Measurements from ENCODE around the gene LGALS7. TPM values are rescaled to one million over a fixed set of nuclear protein-coding genes. Genes with fewer than 3 reads are reported as not detected.
"Not testable (repeated sequence)": the region's sequence is repeated elsewhere in the genome, so short reads cannot be mapped to it uniquely, and the experiment has no call there.

Gene LGALS7
- total RNA-seq, 1 experiment from 2014 or later, result not detected

DNA sequence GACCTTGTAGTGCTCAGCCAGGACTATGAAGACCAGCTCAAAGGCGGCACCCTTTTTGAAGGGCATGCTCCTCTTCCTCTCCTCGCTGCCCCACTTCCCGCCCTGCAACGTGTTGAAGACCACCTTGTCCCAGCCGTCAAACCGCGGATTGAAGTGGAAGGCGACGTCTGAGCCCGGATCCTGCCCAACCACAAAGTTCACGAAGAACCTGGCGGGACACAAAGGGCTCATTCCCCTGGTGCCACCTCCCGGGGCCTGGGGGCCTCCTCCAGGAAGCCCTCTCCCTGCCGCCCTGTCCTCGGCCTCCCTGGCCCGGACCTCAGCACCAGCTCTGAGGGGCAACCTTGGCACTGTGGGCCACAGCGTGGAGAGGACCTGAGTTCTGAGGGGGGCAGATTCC, 35.4 kb upstream of the LGALS7 start:
- ChIA-PET CTCF (interaction anchor here (0.6 kb wide), 1 partner anchor 1497 kb away, joined by 4 read pairs; no protein-coding TSS in a partner anchor), POLR2A (no interaction called here)
- intact Hi-C loops (cut with micrococcal nuclease; ENCODE audit: unreplicated experiment), result no loop called here
- in situ Hi-C loops (cut with HindIII; ENCODE audit: low pct_unique_long_range_greater_than_20kb, low sequenced_read_pairs), result no loop called here
- no TSS peak for BruUV-seq (replicated peaks)
- Histone ChIP-seq H3K27me3 (ENCODE audit: control insufficient read depth, insufficient read depth, low read length) (no peaks in the 10 kb centered on the region), H3K36me3 (ENCODE audit: control insufficient read depth, insufficient read depth, low read length) (no peaks in the 10 kb centered on the region), H3K27ac (ENCODE audit: low read length) (no peak overlapping the region), H3K4me3 (ENCODE audit: low read depth in 2 of 2, low read length in 2 of 2) (no peak overlapping the region), H3K4me1 (ENCODE audit: control insufficient read depth, insufficient read depth, low read length) (peaks cover 4% of the 10 kb centered on the region; the same call in 1 of the 2 replicates), H3K9me3 (ENCODE audit: control insufficient read depth, insufficient read depth, low read depth, low read length) (no peaks in the 10 kb centered on the region)
- DNase-seq (ENCODE audit: low read depth, low spot score) (no peak), ATAC-seq (no peak)
- TF ChIP-seq SIN3A (IDR thresholded peaks at IDR 0.05; ENCODE audit: borderline replicate concordance, insufficient read depth, low read depth, low read length) (no peak), TCF7L2 (IDR thresholded peaks at IDR 0.05; ENCODE audit: low read depth, low read length) (no peak), POLR2AphosphoS5 (IDR thresholded peaks at IDR 0.05; ENCODE audit: low read depth, low read length) (no peak)
- TF ChIP-seq, protein P1, sequence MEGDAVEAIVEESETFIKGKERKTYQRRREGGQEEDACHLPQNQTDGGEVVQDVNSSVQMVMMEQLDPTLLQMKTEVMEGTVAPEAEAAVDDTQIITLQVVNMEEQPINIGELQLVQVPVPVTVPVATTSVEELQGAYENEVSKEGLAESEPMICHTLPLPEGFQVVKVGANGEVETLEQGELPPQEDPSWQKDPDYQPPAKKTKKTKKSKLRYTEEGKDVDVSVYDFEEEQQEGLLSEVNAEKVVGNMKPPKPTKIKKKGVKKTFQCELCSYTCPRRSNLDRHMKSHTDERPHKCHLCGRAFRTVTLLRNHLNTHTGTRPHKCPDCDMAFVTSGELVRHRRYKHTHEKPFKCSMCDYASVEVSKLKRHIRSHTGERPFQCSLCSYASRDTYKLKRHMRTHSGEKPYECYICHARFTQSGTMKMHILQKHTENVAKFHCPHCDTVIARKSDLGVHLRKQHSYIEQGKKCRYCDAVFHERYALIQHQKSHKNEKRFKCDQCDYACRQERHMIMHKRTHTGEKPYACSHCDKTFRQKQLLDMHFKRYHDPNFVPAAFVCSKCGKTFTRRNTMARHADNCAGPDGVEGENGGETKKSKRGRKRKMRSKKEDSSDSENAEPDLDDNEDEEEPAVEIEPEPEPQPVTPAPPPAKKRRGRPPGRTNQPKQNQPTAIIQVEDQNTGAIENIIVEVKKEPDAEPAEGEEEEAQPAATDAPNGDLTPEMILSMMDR (IDR thresholded peaks at IDR 0.05), result no peak
- TF ChIP-seq, protein P2, sequence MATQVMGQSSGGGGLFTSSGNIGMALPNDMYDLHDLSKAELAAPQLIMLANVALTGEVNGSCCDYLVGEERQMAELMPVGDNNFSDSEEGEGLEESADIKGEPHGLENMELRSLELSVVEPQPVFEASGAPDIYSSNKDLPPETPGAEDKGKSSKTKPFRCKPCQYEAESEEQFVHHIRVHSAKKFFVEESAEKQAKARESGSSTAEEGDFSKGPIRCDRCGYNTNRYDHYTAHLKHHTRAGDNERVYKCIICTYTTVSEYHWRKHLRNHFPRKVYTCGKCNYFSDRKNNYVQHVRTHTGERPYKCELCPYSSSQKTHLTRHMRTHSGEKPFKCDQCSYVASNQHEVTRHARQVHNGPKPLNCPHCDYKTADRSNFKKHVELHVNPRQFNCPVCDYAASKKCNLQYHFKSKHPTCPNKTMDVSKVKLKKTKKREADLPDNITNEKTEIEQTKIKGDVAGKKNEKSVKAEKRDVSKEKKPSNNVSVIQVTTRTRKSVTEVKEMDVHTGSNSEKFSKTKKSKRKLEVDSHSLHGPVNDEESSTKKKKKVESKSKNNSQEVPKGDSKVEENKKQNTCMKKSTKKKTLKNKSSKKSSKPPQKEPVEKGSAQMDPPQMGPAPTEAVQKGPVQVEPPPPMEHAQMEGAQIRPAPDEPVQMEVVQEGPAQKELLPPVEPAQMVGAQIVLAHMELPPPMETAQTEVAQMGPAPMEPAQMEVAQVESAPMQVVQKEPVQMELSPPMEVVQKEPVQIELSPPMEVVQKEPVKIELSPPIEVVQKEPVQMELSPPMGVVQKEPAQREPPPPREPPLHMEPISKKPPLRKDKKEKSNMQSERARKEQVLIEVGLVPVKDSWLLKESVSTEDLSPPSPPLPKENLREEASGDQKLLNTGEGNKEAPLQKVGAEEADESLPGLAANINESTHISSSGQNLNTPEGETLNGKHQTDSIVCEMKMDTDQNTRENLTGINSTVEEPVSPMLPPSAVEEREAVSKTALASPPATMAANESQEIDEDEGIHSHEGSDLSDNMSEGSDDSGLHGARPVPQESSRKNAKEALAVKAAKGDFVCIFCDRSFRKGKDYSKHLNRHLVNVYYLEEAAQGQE (IDR thresholded peaks at IDR 0.05; ENCODE audit: insufficient read depth in 1 of 2, low read depth in 2 of 2, low read length in 1 of 2), result no peak

DNA sequence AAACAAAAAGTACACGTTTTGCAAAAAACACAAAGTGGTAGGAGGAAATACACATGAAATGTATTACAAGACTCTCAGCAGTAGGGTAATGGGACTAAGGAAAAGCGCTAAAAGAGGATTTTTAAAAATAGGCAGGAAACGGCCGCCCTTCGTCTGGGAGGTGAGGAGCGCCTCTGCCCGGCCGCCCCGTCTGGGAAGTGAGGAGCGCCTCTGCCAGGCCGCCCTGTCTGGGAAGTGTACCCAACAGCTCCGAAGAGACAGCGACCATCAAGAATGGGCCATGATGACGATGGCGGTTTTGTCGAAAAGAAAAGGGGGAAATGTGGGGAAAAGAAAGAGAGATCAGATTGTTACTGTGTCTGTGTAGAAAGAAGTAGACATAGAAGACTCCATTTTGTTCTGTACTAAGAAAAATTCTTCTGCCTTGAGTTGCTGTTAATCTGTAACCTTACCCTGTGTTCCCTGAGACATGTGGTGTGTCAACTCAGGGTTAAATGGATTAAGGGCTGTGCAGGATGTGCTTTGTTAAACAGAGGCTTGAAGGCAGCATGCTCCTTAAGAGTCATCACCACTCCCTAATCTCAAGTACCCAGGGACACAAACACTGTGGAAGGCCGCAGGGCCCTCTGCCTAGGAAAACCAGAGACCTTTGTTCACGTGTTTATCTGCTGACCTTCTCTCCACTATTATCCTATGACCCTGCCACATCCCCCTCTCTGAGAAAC, 34.2 kb upstream of the LGALS7 start:
- ChIA-PET POLR2A (interaction anchor here (0.6 to 0.7 kb wide), 2 partner anchors 556 to 700 kb away, joined by 6 to 8 read pairs; no protein-coding TSS in a partner anchor), CTCF (interaction anchor here (0.5 to 0.6 kb wide), 5 partner anchors 24 to 103 kb away, joined by 3 to 10 read pairs (median 4); partner anchors contain the start of gene ECH1)
- in situ Hi-C loops (cut with HindIII; ENCODE audit: low pct_unique_long_range_greater_than_20kb, low sequenced_read_pairs); H3K4me1 ChIP-seq (ENCODE audit: control insufficient read depth, insufficient read depth, low read length); H3K9me3 ChIP-seq (ENCODE audit: control insufficient read depth, insufficient read depth, low read depth, low read length); DNase-seq (ENCODE audit: low read depth, low spot score); H3K27me3 ChIP-seq (ENCODE audit: control insufficient read depth, insufficient read depth, low read length); intact Hi-C loops (cut with micrococcal nuclease; ENCODE audit: unreplicated experiment); H3K36me3 ChIP-seq (ENCODE audit: control insufficient read depth, insufficient read depth, low read length); H3K4me3 ChIP-seq (ENCODE audit: low read depth in 2 of 2, low read length in 2 of 2); H3K27ac ChIP-seq (ENCODE audit: low read length); ATAC-seq; BruUV-seq (replicated peaks): not testable (repeated sequence)

DNA sequence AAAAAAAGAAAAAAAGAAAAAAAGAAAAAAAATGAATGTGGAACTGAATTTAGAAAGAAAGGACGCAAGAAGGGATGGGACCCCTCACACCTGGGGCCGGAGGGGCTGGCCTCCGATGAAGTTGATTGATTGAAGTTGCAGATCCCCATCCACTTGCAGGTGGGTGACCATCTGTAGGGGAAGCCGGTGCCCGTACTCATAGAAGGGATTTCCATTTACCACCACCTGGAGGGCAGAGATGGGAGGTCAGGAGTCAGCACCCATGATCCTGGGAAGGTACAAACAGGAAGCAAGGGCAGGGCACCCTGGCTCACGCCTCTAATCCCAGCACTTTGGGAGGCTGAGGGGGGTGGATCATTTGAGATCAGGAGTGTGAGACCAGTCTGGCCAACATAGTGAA, 33.1 kb upstream of the LGALS7 start:
- DNase-seq (ENCODE audit: low read depth, low spot score) (no peak), ATAC-seq (no peak)
- intact Hi-C loops (cut with micrococcal nuclease; ENCODE audit: unreplicated experiment), result no loop called here
- BruUV-seq (replicated peaks), result no TSS peak
- ChIA-PET POLR2A (interaction anchor here (0.6 kb wide), 1 partner anchor 19 kb away, joined by 5 read pairs; no protein-coding TSS in a partner anchor), CTCF (no interaction called here)
- Histone ChIP-seq H3K4me3 (ENCODE audit: low read depth in 2 of 2, low read length in 2 of 2) (no peak overlapping the region), H3K27ac (ENCODE audit: low read length) (no peak overlapping the region), H3K9me3 (ENCODE audit: control insufficient read depth, insufficient read depth, low read depth, low read length) (no peaks in the 10 kb centered on the region), H3K27me3 (ENCODE audit: control insufficient read depth, insufficient read depth, low read length) (no peaks in the 10 kb centered on the region), H3K36me3 (ENCODE audit: control insufficient read depth, insufficient read depth, low read length) (no peaks in the 10 kb centered on the region), H3K4me1 (ENCODE audit: control insufficient read depth, insufficient read depth, low read length) (no peaks in the 10 kb centered on the region)
- in situ Hi-C loops (cut with HindIII; ENCODE audit: low pct_unique_long_range_greater_than_20kb, low sequenced_read_pairs), result no loop called here
- TF ChIP-seq TCF7L2 (IDR thresholded peaks at IDR 0.05; ENCODE audit: low read depth, low read length) (no peak), POLR2AphosphoS5 (IDR thresholded peaks at IDR 0.05; ENCODE audit: low read depth, low read length) (no peak), SIN3A (IDR thresholded peaks at IDR 0.05; ENCODE audit: borderline replicate concordance, insufficient read depth, low read depth, low read length) (no peak)
- TF ChIP-seq, protein P2 (IDR thresholded peaks at IDR 0.05; ENCODE audit: insufficient read depth in 1 of 2, low read depth in 2 of 2, low read length in 1 of 2), result no peak
- TF ChIP-seq, protein P1 (IDR thresholded peaks at IDR 0.05), result no peak
